Neural progenitor cell (in vitro differentiated cells): Measurements from ENCODE around the gene PRDM15.

ENCODE experiments used
- EZH2 ChIP-seq: fragments of 200-600 bp; sonication (generic); IDR thresholded peaks from 2 replicates; pipeline ENCODE4 v1.6.1; 2017; ENCODE audit warnings: antibody characterized with exemption, mild to moderate bottlenecking, moderate library complexity
- EZH2phosphoT487 ChIP-seq: fragments of 200-600 bp; sonication (generic); IDR thresholded peaks from 2 replicates; pipeline ENCODE4 v1.6.1; 2017; ENCODE audit warnings: antibody characterized with exemption

DNA sequence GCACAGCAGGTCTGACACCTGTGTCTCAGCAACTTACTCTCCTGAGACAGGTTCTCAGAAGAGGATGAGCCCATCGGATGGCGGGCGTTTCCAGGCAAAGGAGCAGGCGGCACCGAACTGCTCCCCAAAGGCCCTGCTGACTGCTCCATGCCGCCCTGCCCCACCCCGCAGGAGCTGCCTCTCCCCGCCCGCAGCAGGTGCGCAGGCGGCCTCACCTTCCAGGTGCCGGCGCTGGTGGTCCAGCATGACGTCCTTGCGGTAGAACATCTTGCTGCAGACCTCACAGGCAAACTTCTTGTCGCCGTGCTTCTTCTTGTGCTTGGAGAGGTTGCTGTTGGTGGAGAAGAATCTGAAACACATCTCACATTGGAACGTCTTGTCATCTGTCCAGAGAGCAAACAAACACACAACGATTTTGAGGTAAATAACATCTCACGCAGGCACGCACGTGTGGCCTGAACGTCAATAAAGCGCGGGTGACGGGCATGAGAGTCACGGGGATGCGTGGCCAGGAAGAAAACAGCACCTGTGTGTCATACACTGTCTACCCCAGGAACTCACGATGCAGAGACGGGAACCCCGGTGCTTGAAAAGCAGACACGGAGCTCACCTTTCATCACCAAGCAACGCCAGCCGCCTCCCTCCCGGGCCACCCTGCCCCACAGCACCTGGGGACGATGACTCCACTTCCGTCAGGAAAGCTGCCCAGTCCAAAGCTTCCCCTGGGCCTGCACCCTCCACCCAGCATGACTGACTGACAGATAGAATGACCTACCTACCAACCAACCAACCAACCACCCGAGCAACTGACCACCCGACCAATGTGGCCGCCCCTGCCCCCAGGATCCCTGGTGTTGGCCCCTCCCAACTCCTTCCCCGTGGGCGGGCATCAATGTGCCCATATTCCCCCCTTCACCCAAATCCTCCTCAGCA lies 50.9 kb downstream of the PRDM15 start:
- TF ChIP-seq EZH2 (no peak), EZH2phosphoT487 (no peak)
